LNCAP (cell line): ENCODE data around the gene FCN3.
A peak's percentile ranks its signal among the peaks of the same experiment; 100 is the strongest.

Experiments
- TF ChIP-seq, protein P1 (sequence below): fragments of 450-650 bp; IDR thresholded peaks from 2 replicates; pipeline ENCODE4 v1.5.1; 2017; ENCODE audit warnings: mild to moderate bottlenecking

FCN3 gene

DNA sequence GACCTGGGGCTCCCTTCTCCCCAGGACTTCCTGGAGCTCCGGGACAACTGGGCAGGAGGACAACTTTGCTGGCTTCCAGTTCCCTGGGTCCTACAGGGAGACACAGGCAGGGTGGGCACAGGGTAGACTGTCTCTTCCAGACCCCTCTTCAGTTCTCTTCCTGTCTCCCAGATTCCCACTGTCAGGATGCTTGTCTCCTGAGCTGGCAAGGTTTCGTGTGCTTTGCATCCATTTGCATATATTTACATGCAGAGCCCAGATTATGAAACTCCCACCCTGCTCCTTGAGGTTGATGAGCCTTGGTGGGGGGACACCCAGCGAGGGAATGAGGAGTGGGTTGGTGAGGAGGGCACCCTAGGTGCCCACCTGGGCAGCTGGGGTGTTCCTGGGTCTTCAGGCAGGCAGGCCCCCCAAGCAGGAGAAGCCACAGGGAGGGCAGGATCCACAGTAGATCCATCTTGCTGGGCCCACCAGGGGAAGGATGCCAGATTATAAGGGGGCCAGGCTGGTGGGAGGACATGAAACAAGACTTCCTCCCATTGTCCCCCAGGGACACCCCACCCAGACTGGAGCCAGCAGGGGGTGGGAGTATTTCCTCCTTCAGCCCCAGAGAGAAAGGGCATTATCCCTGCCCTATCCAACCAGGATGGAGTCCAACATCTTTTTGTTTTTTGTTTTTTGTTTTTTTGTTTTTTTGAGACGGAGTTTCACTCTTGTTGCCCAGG, at the start of gene FCN3:
TSS of gene FCN3 (minus strand) at position 463 of the 725 bp plus-strand sequence. CDS start at position 457, 6 bp downstream.
- TF ChIP-seq, protein P1, sequence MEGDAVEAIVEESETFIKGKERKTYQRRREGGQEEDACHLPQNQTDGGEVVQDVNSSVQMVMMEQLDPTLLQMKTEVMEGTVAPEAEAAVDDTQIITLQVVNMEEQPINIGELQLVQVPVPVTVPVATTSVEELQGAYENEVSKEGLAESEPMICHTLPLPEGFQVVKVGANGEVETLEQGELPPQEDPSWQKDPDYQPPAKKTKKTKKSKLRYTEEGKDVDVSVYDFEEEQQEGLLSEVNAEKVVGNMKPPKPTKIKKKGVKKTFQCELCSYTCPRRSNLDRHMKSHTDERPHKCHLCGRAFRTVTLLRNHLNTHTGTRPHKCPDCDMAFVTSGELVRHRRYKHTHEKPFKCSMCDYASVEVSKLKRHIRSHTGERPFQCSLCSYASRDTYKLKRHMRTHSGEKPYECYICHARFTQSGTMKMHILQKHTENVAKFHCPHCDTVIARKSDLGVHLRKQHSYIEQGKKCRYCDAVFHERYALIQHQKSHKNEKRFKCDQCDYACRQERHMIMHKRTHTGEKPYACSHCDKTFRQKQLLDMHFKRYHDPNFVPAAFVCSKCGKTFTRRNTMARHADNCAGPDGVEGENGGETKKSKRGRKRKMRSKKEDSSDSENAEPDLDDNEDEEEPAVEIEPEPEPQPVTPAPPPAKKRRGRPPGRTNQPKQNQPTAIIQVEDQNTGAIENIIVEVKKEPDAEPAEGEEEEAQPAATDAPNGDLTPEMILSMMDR, result no peak

DNA sequence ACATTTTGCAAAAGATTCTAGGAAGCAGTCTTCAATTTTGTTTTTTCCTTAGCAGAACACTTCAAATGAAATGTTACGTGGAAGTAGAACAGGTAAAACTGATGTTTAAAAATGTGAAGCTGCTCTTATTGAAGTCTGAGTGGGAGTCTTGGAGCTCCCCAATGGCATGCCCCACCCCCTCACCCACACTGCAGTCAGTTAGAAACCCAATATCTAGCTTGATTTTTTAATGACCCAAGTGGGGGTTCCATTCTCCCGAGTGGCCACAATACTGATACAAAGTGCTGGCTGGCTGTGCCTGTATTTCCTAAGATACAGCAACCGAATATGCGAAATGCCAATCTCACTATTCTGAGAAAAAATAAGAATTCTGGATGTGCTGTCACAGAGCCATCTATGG, 49.1 kb upstream of the FCN3 start:
- TF ChIP-seq, protein P1, result no peak

DNA sequence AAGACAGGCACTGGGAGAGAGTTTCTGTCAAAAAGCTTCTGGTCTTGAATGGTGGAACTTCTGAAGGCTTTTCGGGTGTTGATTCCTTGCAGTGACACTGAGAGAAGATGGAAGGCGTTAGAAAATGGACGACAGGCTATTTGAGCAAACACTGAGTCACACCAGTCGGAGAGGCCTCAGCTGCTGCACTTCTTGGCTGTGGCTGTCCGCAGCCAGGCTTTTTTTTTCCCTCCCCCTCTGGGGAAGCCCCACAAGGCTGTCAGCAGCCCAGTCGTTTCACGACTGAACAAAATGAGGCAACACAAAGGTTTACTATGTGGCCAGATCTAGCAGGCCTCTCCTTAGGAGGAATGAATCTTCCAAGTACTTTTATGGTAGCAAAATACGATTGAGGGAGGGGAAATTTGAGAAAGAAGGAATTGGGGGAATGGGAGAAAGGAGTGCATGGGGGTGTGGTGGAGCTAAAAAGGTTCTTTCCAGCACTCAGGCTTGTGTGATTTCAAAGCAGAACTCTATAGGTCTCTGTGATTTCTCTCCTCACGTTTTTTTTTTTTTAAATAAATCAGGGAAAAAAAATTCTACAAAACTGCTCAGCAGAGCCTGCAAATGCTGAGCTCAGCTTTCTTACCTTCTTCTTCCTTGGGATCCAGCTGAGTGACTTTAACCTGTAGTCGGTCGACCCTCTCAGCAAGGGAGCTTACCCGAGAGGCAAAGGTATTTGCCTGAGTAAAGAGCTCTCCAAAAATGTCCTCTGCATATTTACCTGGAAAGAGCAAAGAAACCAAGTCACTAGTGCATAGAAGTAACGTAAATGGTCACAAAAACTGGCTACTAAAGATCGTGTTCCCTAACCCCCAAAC, 43.9 kb upstream of the FCN3 start:
- TF ChIP-seq, protein P1, result no peak

DNA sequence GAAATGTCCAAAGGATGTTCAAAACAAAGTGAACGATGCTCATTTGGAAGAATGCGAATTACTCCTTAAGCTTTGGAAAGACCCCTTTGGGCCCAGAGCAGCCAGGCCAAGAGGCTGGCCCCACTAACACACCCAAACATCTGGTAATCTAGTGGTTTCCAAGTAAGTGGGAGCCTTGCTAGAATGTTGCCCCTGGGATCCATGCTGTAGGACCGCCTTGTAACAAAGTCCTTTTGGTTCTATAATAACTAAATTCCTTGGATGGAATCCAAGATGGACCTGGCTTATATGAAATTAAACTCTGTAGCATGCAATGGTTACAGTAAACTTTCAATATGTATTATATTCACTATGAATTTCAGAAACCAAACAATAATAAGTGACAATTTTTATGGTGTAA, 43.1 kb upstream of the FCN3 start:
- TF ChIP-seq, protein P1, result no peak

DNA sequence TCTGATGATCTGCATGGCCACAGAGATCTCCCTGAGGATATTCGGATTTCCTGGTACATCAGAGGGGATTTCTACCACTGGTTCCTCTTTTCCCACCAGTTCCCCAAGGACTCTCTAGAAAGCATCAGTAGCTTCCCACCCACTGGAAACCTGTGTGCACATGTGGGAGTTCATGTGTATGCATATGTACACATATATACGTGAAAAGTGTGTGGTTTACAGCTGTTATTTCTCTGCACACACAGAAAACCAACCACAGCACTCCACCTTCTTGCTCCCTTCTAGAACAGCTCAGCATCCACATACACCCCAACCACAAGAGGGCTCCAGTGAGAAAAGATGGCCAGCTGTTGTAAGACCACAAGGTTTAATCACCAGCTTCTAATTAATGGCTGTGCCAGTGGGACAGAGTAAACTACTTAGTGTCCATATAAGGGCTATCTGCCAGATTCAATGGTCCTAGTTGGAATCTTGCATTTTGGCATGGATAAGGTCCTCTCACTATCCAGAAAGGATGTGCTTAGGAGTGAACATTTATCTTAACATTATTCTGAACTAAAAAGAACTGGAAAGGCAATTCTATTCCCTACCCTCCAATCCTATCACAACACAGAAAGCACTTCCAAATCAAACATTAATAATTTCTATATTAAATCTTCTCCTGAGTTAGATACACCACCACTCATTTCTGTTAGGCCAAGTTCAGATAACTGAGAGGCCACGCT, 41.9 kb upstream of the FCN3 start:
- TF ChIP-seq, protein P1, result peak; percentile 71

DNA sequence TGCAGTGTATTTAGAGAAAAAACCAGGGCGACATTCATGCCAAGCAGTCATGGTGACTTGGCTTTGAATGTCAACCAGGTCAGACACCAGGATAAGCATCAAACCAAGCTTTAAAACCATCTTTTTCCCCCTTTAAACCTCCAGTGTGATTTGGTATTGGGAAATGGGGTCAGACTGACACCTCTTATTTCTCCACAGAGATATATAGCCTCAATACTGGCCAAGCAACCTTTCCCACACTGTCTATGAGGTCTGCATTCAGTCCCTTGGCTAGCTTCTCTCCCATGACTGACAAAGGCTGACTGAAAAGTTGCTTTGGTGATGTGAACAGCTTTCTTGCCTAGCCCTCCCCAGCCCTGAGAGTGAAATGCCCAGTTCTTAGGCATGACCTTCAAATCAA, 39.5 kb upstream of the FCN3 start:
- TF ChIP-seq, protein P1, result no peak

DNA sequence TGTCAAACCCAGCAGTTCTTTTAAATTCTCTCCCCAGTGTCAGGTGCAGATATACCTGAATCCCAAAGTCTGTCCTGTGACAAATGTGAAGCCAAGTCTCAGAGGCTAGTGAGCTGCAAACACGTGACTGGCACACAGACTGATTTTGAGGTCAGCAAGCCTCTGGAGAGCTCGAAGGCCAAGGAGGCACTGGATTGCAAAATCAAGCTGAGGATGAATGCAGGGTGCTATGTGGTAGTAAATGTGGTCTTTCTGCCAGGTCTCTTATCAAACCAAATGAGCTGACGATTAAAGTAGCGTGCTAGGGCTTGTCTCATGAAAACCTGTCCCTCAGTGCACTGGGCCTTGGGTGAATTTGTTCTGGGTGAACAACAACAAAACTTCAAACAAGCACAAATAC, 38.4 kb upstream of the FCN3 start:
- TF ChIP-seq, protein P1, result no peak
